ENCODE measurements around the gene ISLR2.

- TF ChIP-seq POLR2A (IDR thresholded peaks at IDR 0.05) (no peak), EP300 (IDR thresholded peaks at IDR 0.05) (no peak), POLR2AphosphoS5 (IDR thresholded peaks at IDR 0.05) (no peak)
- TF ChIP-seq, protein P1, sequence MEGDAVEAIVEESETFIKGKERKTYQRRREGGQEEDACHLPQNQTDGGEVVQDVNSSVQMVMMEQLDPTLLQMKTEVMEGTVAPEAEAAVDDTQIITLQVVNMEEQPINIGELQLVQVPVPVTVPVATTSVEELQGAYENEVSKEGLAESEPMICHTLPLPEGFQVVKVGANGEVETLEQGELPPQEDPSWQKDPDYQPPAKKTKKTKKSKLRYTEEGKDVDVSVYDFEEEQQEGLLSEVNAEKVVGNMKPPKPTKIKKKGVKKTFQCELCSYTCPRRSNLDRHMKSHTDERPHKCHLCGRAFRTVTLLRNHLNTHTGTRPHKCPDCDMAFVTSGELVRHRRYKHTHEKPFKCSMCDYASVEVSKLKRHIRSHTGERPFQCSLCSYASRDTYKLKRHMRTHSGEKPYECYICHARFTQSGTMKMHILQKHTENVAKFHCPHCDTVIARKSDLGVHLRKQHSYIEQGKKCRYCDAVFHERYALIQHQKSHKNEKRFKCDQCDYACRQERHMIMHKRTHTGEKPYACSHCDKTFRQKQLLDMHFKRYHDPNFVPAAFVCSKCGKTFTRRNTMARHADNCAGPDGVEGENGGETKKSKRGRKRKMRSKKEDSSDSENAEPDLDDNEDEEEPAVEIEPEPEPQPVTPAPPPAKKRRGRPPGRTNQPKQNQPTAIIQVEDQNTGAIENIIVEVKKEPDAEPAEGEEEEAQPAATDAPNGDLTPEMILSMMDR (IDR thresholded peaks at IDR 0.05): no peak
These were observed 44.0 kb downstream of the ISLR2 start for GRCh38 chr15:74174219-74174957.

All from upper lobe of left lung (tissue), 4 donors.